ENCODE data around the gene APAF1. TPM values are rescaled to one million over a fixed set of nuclear protein-coding genes. Genes with fewer than 3 reads are reported as not detected.
A peak's percentile ranks its signal among the peaks of the same experiment; 100 is the strongest.

The APAF1 gene
- total and polyA plus RNA-seq, 8 donors, result 4.4 to 93.9 (median 18.5) TPM

DNA sequence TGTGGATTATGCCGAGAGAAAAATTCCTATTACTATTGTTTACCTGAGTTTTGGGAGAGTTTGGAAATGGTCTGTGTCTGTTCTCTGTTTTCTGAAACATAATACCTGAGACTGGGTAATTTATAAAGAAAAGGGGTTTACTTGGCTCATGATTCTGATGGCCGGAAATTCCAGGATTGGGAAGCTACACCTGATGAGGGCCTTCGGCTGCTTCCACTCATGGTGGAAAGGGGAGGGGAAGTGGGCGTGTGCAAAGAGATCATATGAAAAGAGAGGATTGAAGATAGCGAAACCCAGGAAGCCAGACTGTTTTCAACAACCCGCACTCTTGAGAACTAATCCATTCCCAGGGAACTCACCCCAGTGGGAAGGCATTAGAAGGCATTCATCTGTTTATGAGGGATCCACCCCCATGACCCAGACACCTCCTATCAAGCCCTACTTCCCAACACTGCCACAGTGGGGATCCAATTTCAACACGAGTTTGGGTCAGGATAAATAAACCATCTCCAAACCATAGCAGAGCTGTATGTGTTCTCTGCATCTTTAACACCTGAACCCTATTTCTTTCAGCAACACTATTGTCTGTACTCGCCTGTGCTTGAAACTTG is 51.1 kb downstream of the APAF1 start:
- TF ChIP-seq POLR2AphosphoS5 (IDR thresholded peaks at IDR 0.05) (no peak), EP300 (IDR thresholded peaks at IDR 0.05) (no peak), POLR2A (IDR thresholded peaks at IDR 0.05) (no peak)
- TF ChIP-seq, protein P1, sequence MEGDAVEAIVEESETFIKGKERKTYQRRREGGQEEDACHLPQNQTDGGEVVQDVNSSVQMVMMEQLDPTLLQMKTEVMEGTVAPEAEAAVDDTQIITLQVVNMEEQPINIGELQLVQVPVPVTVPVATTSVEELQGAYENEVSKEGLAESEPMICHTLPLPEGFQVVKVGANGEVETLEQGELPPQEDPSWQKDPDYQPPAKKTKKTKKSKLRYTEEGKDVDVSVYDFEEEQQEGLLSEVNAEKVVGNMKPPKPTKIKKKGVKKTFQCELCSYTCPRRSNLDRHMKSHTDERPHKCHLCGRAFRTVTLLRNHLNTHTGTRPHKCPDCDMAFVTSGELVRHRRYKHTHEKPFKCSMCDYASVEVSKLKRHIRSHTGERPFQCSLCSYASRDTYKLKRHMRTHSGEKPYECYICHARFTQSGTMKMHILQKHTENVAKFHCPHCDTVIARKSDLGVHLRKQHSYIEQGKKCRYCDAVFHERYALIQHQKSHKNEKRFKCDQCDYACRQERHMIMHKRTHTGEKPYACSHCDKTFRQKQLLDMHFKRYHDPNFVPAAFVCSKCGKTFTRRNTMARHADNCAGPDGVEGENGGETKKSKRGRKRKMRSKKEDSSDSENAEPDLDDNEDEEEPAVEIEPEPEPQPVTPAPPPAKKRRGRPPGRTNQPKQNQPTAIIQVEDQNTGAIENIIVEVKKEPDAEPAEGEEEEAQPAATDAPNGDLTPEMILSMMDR (IDR thresholded peaks at IDR 0.05), result no peak
- intact Hi-C loops (cut with DNase I; ENCODE audit: low total_unique reads), result no loop called here
- no peak overlapping the region for H3K27ac ChIP-seq
- no peak overlapping the region for H3K4me3 ChIP-seq
- WGBS, 5 donors, result 82 to 89% (median 85%) methylated on average over 8 of the region's 8 CpGs
- H3K36me3 ChIP-seq, result peaks cover 0 to 67% (median 55%) of the 10 kb centered on the region in 4 donors
- no peaks in the 10 kb centered on the region for H3K27me3 ChIP-seq
- no peak for DNase-seq
- peaks cover 0 to 14% (median 0%) of the 10 kb centered on the region in 4 donors for H3K4me1 ChIP-seq
- no peaks in the 10 kb centered on the region for H3K9me3 ChIP-seq

DNA sequence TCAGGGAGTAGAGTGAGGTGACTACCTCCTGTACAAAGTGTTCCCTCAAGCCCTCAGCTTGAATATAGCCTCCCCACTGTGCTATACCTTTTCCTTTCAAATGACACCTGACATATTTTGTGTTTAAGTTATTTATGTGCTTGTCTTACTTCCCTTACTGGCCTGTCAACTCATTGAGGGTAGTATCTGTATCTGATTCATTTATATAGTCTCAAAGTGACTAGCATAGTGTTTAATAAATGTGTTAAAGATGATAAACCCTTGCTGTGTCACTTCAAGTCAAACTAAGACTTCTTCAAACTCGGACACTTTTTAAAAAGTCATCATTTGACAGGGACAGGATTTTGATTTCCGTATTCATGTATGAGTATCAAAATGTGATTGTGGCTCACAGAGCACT is 52.1 kb downstream of the APAF1 start:
- H3K36me3 ChIP-seq, result peaks cover 0 to 65% (median 48%) of the 10 kb centered on the region in 4 donors
- no peak overlapping the region for H3K4me3 ChIP-seq
- no peaks in the 10 kb centered on the region for H3K9me3 ChIP-seq
- WGBS, 5 donors, result 82 to 91% (median 87%) methylated on average over 2 of the region's 2 CpGs
- H3K27ac ChIP-seq, result no peak overlapping the region
- intact Hi-C loops (cut with DNase I; ENCODE audit: low total_unique reads), result no loop called here
- H3K27me3 ChIP-seq, result no peaks in the 10 kb centered on the region
- TF ChIP-seq, protein P1 (IDR thresholded peaks at IDR 0.05), result no peak
- TF ChIP-seq EP300 (IDR thresholded peaks at IDR 0.05), result no peak
- TF ChIP-seq POLR2A (IDR thresholded peaks at IDR 0.05), result no peak
- no peak for TF ChIP-seq POLR2AphosphoS5 (IDR thresholded peaks at IDR 0.05)
- peaks cover 0 to 14% (median 0%) of the 10 kb centered on the region in 4 donors for H3K4me1 ChIP-seq
- no peak for DNase-seq

DNA sequence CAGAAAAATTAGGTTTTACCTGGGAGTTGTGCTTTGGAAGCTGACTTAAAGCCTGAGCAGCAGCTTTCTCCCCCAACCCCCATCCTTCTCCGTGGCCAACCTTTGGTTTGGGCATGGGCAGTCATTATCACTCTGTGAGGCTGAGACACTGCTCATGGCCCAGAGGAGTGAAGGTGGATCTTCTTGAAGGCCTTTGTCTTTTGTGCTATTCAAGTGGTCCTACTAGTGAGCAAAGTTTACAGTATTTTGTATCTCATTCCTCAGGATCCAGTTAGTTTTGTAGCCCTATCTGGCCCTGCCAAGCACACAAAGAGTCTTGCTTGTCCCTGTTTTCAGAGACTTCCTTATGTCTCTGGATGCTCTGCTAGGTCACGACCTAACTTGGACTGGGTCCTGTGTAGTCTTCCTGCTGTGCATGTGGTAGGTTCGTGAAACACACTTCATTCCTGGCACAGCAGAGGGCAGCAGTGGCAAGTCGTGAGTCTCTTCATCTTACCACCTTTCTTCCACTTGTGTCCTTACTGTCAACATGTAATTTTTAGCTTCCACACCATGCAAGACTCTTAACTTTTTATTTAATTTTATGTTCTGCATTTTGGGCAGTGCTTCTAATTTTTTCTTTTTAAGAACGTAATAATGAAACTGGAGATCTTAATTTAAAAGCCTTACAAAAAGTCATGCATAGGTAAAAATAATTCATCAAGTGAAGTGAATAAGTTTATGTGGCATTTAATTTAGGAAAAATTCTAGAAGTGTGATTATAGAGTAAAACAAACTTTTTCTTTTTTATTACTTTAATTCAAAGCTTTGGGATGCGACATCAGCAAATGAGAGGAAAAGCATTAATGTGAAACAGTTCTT is 53.7 kb downstream of the APAF1 start:
- Histone ChIP-seq H3K36me3 (peaks cover 0 to 66% (median 45%) of the 10 kb centered on the region in 4 donors), H3K4me1 (peaks cover 0 to 14% (median 0%) of the 10 kb centered on the region in 4 donors), H3K9me3 (no peaks in the 10 kb centered on the region), H3K27me3 (no peaks in the 10 kb centered on the region), H3K4me3 (no peak overlapping the region), H3K27ac (no peak overlapping the region)
- TF ChIP-seq, protein P1 (IDR thresholded peaks at IDR 0.05), result peak in 3 of 7 experiments; percentile 6 to 29 (median 26)
- no peak for TF ChIP-seq POLR2A (IDR thresholded peaks at IDR 0.05)
- 39 to 47% (median 43%) methylated on average over 6 of the region's 6 CpGs for WGBS, 5 donors
- DNase-seq, result peak; percentile 31 to 80
- intact Hi-C loops (cut with DNase I; ENCODE audit: low total_unique reads), result no loop called here

DNA sequence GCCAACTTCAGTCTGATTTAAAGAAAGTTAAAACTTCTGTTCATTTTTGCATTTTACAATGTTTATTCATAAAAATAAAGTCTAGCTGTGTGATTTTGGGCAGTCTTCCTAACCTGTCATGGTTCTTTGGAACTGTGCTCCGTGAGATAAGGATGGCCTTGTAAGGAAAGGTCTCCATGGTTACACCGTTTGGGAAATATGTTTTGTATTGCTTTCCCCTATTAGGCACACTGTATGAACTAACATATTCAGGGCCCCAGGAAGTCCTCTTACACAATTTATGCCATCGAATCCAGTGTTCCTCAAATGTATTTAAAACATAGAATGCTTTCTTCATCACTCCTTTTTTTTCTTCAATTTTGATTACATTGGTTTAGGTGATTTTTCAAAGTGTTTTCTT is 54.5 kb downstream of the APAF1 start:
- no peak overlapping the region for H3K27ac ChIP-seq
- TF ChIP-seq POLR2A (IDR thresholded peaks at IDR 0.05) (no peak), EP300 (IDR thresholded peaks at IDR 0.05) (no peak), POLR2AphosphoS5 (IDR thresholded peaks at IDR 0.05) (no peak)
- TF ChIP-seq, protein P1 (IDR thresholded peaks at IDR 0.05), result no peak
- peak in 1 of 2 donors; percentile 28 for DNase-seq
- peaks cover 0 to 14% (median 0%) of the 10 kb centered on the region in 4 donors for H3K4me1 ChIP-seq
- H3K36me3 ChIP-seq, result peaks cover 0 to 67% (median 49%) of the 10 kb centered on the region in 4 donors
- H3K27me3 ChIP-seq, result no peaks in the 10 kb centered on the region
- H3K9me3 ChIP-seq, result no peaks in the 10 kb centered on the region
- no peak overlapping the region for H3K4me3 ChIP-seq
- WGBS, 5 donors, result 52 to 66% (median 61%) methylated on average over 3 of the region's 3 CpGs
- intact Hi-C loops (cut with DNase I; ENCODE audit: low total_unique reads), result no loop called here
